GM12878 (cell line): ENCODE results near the gene TAF3. TPM values are rescaled to one million over a fixed set of nuclear protein-coding genes. Genes with fewer than 3 reads are reported as not detected.

Source experiments
- ATAC-seq: fragments of 200-7000 bp; cut with Tn5 transposase; 3 replicates; pipeline ENCODE4 v1.9.1; 2020; ENCODE audit warnings: mild to moderate bottlenecking, moderate library complexity
- BruUV-seq: library from RNA; stranded (reverse); fragments of 400-500 nt; replicated peaks from 2 replicates; lab custom pipeline; 2021; lab: Mats Ljungman, UMichigan
- CTCF ChIA-PET: fragments of 300-600 bp; sonication (Branson Sonifier 250); formaldehyde crosslinking; extraction: SDS; loops from one replicate; lab custom pipeline; 2021; ENCODE audit warnings: inconsistent platforms; lab: Yijun Ruan, JAX
- POLR2A ChIA-PET: fragments of 350-600 bp; formaldehyde crosslinking; extraction: SDS; loops from one replicate; lab custom pipeline; 2021; ENCODE audit warnings: inconsistent platforms; lab: Charles Lee
- RAD21 ChIA-PET: fragments of 300-600 bp; sonication (Branson Sonifier 250); formaldehyde crosslinking; loops from one replicate; lab custom pipeline; 2023; ENCODE audit warnings: antibody characterized with exemption; ENCODE audit not compliant: unreplicated experiment; lab: Charles Lee
- SMC1A ChIA-PET: fragments of 300-600 bp; sonication (Branson Sonifier 250); formaldehyde crosslinking; loops from one replicate; lab custom pipeline; 2023; ENCODE audit not compliant: unreplicated experiment, uncharacterized antibody; lab: Charles Lee
- DNase-seq: peaks from one replicate; pipeline ENCODE4 v3.0.0-alpha.2; 2011; ENCODE audit warnings: low read depth, low spot score
- FAIRE-seq: peaks from 3 replicates; lab custom pipeline; 2011; peaks lifted over from hg19 to GRCh38; lab: Jason Lieb, UNC
- H2AFZ ChIP-seq: 2 replicates; pipeline ENCODE4 v1.6.0; 2011; ENCODE audit warnings: low read depth, low read length, control low read depth; ENCODE audit not compliant: control insufficient read depth
- H3K27ac ChIP-seq: 2 replicates; pipeline ENCODE4 v1.5.1; 2011; ENCODE audit warnings: control low read depth; ENCODE audit not compliant: control insufficient read depth, insufficient read depth
- H3K27me3 ChIP-seq, 2 experiments: replicated peaks in 1 of 2; 2 replicates each; pipeline versions ENCODE4 v1.6.0 to v1.6.1; 2011; ENCODE audit warnings: low read length in 1 of 2; ENCODE audit not compliant: control insufficient read depth in 2 of 2, insufficient read depth in 2 of 2
- H3K36me3 ChIP-seq, 2 experiments: 2 replicates each; pipeline ENCODE4 v1.5.1; 2011; ENCODE audit warnings: low read length in 1 of 2; ENCODE audit not compliant: control insufficient read depth in 2 of 2, insufficient read depth in 2 of 2
- H3K4me1 ChIP-seq: 2 replicates; pipeline ENCODE4 v1.6.1; 2011; ENCODE audit warnings: mild to moderate bottlenecking, low read length, moderate library complexity, mixed read lengths; ENCODE audit not compliant: control insufficient read depth, insufficient read depth
- H3K4me2 ChIP-seq: 2 replicates; pipeline ENCODE4 v1.6.0; 2011; ENCODE audit warnings: control low read depth; ENCODE audit not compliant: control insufficient read depth, insufficient read depth
- H3K4me3 ChIP-seq: fragments of 200-600 bp; sonication (generic); 2 replicates; pipeline ENCODE4 v1.5.1; 2016
- H3K79me2 ChIP-seq: 2 replicates; pipeline ENCODE4 v1.6.0; 2011; ENCODE audit warnings: low read length; ENCODE audit not compliant: control insufficient read depth, insufficient read depth
- H3K9ac ChIP-seq: 2 replicates; pipeline ENCODE4 v1.8.0; 2011; ENCODE audit warnings: low read length, control low read depth, mixed read lengths; ENCODE audit not compliant: control insufficient read depth, insufficient read depth
- H3K9me3 ChIP-seq: replicated peaks from 3 replicates; pipeline ENCODE4 v1.5.1; 2011; ENCODE audit warnings: mild to moderate bottlenecking, low read length; ENCODE audit not compliant: control insufficient read depth, insufficient read depth
- H4K20me1 ChIP-seq: 2 replicates; pipeline ENCODE4 v1.6.0; 2011; ENCODE audit not compliant: control insufficient read depth, insufficient read depth
- CEBPB ChIP-seq, 2 experiments: fragments of 150-350 bp in 1 of 2; IDR thresholded peaks; 2 replicates each; pipeline ENCODE4 v1.6.1; 2012 to 2014; ENCODE audit warnings: low read depth in 2 of 2, low read length in 2 of 2, borderline replicate concordance in 1 of 2, inconsistent platforms in 1 of 2
- CREB1 ChIP-seq: IDR thresholded peaks from 2 replicates; pipeline ENCODE4 v1.6.1; 2012; ENCODE audit warnings: low read depth, mild to moderate bottlenecking, inconsistent platforms
- HDGF ChIP-seq: fragments of 450-650 bp; IDR thresholded peaks from 2 replicates; pipeline ENCODE4 v1.6.1; 2016; ENCODE audit warnings: antibody characterized with exemption
- PAX5 ChIP-seq: IDR thresholded peaks from 2 replicates; pipeline ENCODE4 v1.6.1; 2011; ENCODE audit warnings: low read depth, low read length, borderline replicate concordance
- TCF12 ChIP-seq: IDR thresholded peaks from 2 replicates; pipeline ENCODE4 v1.6.1; 2011; ENCODE audit warnings: low read depth, mild to moderate bottlenecking, low read length
- ZNF207 ChIP-seq: fragments of 450-650 bp; IDR thresholded peaks from 2 replicates; pipeline ENCODE4 v1.6.1; 2014; ENCODE audit warnings: antibody characterized with exemption, mild to moderate bottlenecking, borderline replicate concordance
- WGBS: methylation state at CpG from one replicate; pipeline ENCODE4 v1.1.6; 2016; ENCODE audit warnings: low lambda C conversion rate; ENCODE audit not compliant: insufficient replicate concordance, insufficient coverage; ENCODE audit errors: missing lambda C conversion rate; 5-methylcytosine and 5-hydroxymethylcytosine counted together
- in situ Hi-C: fragments of 300-500 bp; cut with MboI; formaldehyde crosslinking; loops from 9 replicates; pipeline ENCODE4 v1.14.3; 2018; ENCODE audit warnings: mixed read lengths
- intact Hi-C: fragments of 100-400 bp; cut with micrococcal nuclease; formaldehyde crosslinking; loops from one replicate; pipeline ENCODE4 v1.14.2; 2022; ENCODE audit not compliant: unreplicated experiment
- polyA plus RNA-seq, 11 experiments: library from polyadenylated mRNA; depleted of rRNA in 4 of 11; unstranded in 6 of 11; stranded (reverse) in 5 of 11; fragments of >200 nt; fragmentation: Nextera tagmentation in 4 of 11; fragmentation: Illumina TruSeq in 1 of 11; extraction: Ambion mirVana in 4 of 11; extraction: Trizol in 1 of 11; gene quantifications; 1 replicate in 1 of 11; 2 replicates in 10 of 11; pipeline versions ENCODE4 v1.2.1 to v1.2.3, GENCODE V29; 2011 to 2016; ENCODE audit warnings: inconsistent platforms in 2 of 11, missing spikeins in 2 of 11, low read depth in 1 of 11
- total RNA-seq, 4 experiments: library from RNA; depleted of rRNA in 3 of 4; stranded (reverse); fragments of >200 nt in 3 of 4; fragmentation: Illumina TruSeq in 1 of 4; extraction: Trizol in 1 of 4; gene quantifications; 2 replicates each; pipeline versions ENCODE4 v1.2.1 to v1.2.3, GENCODE V29; 2013 to 2021
- TF ChIP-seq, protein P1 (sequence below): IDR thresholded peaks from 2 replicates; pipeline ENCODE4 v1.6.1; 2012; ENCODE audit warnings: improper control_type of control experiment, low read depth, low read length; ENCODE audit not compliant: insufficient replicate concordance
- TF ChIP-seq, protein P2 (sequence below): IDR thresholded peaks from 2 replicates; pipeline ENCODE4 v1.6.1; 2011; ENCODE audit warnings: low read depth, low read length, improper control_type of control experiment, borderline replicate concordance
- TF ChIP-seq, protein P3 (sequence below): IDR thresholded peaks from 2 replicates; pipeline ENCODE4 v1.6.1; 2011; ENCODE audit warnings: borderline replicate concordance, low read depth, mild to moderate bottlenecking, moderate library complexity, low read length; ENCODE audit not compliant: insufficient read depth, poor library complexity, severe bottlenecking

The TAF3 gene
- total and polyA plus RNA-seq, 10 of the 15 experiments (the other 5 are each of a cell fraction or from before 2014, with no cell fraction given), result 2.0 to 10.1 (median 3.7) TPM

DNA sequence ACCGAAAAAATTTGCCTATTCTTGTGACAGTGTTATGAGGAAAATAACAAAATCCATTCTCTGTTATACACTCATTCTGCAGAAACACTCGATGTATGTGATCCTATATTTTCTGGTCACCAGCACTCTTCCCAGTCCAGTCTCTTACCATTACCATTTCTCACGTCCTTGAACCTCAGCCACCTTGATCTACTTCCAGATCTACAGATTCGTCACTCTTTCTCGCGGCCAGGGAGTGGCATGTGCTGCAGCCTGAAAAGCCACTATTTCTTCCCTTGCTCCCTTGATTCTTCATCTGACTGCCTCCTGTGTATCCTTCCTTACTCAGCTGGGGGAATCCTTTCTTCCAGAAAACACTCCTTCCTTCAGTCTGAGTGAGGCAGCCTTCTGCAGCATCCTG is 14.1 kb upstream of the TAF3 start:
- no peak overlapping the region for H2AFZ ChIP-seq
- no peak overlapping the region for H3K9ac ChIP-seq
- in situ Hi-C loops, result no loop called here
- 98% methylated on average over 6 of the region's 6 CpGs for WGBS
- ChIA-PET POLR2A (no interaction called here), RAD21 (no interaction called here), SMC1A (no interaction called here), CTCF (no interaction called here)
- no peak for FAIRE-seq
- H3K27me3 ChIP-seq, result no peaks in the 10 kb centered on the region
- no peaks in the 10 kb centered on the region for H3K9me3 ChIP-seq
- intact Hi-C loops, result no loop called here
- BruUV-seq, result no TSS peak
- no peak for DNase-seq
- H3K79me2 ChIP-seq, result no peaks in the 10 kb centered on the region
- H4K20me1 ChIP-seq, result no peaks in the 10 kb centered on the region
- no peak overlapping the region for H3K4me2 ChIP-seq
- no peak overlapping the region for H3K4me3 ChIP-seq
- H3K36me3 ChIP-seq, result peaks cover 10 to 48% of the 10 kb centered on the region in 2 experiments
- H3K4me1 ChIP-seq, result no peaks in the 10 kb centered on the region
- no peak overlapping the region for H3K27ac ChIP-seq
- ATAC-seq, result no peak
- TF ChIP-seq HDGF, result no peak
- TF ChIP-seq, protein P1, sequence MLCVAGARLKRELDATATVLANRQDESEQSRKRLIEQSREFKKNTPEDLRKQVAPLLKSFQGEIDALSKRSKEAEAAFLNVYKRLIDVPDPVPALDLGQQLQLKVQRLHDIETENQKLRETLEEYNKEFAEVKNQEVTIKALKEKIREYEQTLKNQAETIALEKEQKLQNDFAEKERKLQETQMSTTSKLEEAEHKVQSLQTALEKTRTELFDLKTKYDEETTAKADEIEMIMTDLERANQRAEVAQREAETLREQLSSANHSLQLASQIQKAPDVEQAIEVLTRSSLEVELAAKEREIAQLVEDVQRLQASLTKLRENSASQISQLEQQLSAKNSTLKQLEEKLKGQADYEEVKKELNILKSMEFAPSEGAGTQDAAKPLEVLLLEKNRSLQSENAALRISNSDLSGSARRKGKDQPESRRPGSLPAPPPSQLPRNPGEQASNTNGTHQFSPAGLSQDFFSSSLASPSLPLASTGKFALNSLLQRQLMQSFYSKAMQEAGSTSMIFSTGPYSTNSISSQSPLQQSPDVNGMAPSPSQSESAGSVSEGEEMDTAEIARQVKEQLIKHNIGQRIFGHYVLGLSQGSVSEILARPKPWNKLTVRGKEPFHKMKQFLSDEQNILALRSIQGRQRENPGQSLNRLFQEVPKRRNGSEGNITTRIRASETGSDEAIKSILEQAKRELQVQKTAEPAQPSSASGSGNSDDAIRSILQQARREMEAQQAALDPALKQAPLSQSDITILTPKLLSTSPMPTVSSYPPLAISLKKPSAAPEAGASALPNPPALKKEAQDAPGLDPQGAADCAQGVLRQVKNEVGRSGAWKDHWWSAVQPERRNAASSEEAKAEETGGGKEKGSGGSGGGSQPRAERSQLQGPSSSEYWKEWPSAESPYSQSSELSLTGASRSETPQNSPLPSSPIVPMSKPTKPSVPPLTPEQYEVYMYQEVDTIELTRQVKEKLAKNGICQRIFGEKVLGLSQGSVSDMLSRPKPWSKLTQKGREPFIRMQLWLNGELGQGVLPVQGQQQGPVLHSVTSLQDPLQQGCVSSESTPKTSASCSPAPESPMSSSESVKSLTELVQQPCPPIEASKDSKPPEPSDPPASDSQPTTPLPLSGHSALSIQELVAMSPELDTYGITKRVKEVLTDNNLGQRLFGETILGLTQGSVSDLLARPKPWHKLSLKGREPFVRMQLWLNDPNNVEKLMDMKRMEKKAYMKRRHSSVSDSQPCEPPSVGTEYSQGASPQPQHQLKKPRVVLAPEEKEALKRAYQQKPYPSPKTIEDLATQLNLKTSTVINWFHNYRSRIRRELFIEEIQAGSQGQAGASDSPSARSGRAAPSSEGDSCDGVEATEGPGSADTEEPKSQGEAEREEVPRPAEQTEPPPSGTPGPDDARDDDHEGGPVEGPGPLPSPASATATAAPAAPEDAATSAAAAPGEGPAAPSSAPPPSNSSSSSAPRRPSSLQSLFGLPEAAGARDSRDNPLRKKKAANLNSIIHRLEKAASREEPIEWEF, result no peak
- TF ChIP-seq, protein P2, sequence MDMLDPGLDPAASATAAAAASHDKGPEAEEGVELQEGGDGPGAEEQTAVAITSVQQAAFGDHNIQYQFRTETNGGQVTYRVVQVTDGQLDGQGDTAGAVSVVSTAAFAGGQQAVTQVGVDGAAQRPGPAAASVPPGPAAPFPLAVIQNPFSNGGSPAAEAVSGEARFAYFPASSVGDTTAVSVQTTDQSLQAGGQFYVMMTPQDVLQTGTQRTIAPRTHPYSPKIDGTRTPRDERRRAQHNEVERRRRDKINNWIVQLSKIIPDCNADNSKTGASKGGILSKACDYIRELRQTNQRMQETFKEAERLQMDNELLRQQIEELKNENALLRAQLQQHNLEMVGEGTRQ, result no peak
- no peak for TF ChIP-seq ZNF207
- no peak for TF ChIP-seq PAX5
- no peak for TF ChIP-seq CREB1
- TF ChIP-seq, protein P3, sequence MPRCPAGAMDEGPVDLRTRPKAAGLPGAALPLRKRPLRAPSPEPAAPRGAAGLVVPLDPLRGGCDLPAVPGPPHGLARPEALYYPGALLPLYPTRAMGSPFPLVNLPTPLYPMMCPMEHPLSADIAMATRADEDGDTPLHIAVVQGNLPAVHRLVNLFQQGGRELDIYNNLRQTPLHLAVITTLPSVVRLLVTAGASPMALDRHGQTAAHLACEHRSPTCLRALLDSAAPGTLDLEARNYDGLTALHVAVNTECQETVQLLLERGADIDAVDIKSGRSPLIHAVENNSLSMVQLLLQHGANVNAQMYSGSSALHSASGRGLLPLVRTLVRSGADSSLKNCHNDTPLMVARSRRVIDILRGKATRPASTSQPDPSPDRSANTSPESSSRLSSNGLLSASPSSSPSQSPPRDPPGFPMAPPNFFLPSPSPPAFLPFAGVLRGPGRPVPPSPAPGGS, result no peak
- no peak for TF ChIP-seq CEBPB (IDR thresholded peaks at IDR 0.05; ENCODE audit: borderline replicate concordance in 1 of 2, low read depth in 2 of 2, low read length in 2 of 2)
- no peak for TF ChIP-seq TCF12
- TF ChIP-seq, all 136 proteins: peak for 0
